H9 (cell line): ENCODE data around the gene ZBTB20. TPM values are rescaled to one million over a fixed set of nuclear protein-coding genes. Genes with fewer than 3 reads are reported as not detected.

Experiments used
- DNase-seq: peaks from one replicate; pipeline ENCODE4 v3.0.0-alpha.2; 2017
- H2AFZ ChIP-seq: one replicate; pipeline ENCODE4 v1.6.1; 2013; ENCODE audit warnings: mild to moderate bottlenecking, low read length, control low read depth, moderate library complexity
- H2AK5ac ChIP-seq: 2 replicates; pipeline ENCODE4 v1.6.1; 2013; ENCODE audit warnings: low read length, control low read depth, mixed read lengths; ENCODE audit not compliant: insufficient read length
- H2BK120ac ChIP-seq: one replicate; pipeline ENCODE4 v1.6.1; 2013; ENCODE audit warnings: low read depth, mild to moderate bottlenecking, low read length, control low read depth, inconsistent platforms; ENCODE audit not compliant: poor library complexity, severe bottlenecking
- H2BK12ac ChIP-seq: 2 replicates; pipeline ENCODE4 v1.6.1; 2013; ENCODE audit warnings: low read length, control low read depth, mixed read lengths, low read depth; ENCODE audit not compliant: insufficient read length
- H2BK15ac ChIP-seq: 2 replicates; pipeline ENCODE4 v1.6.1; 2013; ENCODE audit warnings: low read depth, low read length, control low read depth
- H2BK20ac ChIP-seq: one replicate; pipeline ENCODE4 v1.6.1; 2013; ENCODE audit warnings: low read depth, mild to moderate bottlenecking, low read length, control low read depth, inconsistent platforms; ENCODE audit not compliant: poor library complexity, severe bottlenecking
- H2BK5ac ChIP-seq: 2 replicates; pipeline ENCODE4 v1.6.1; 2013; ENCODE audit warnings: low read length, control low read depth, mixed read lengths; ENCODE audit not compliant: insufficient read length
- H3K14ac ChIP-seq: 2 replicates; pipeline ENCODE4 v1.6.1; 2013; ENCODE audit warnings: low read length, control low read depth; ENCODE audit not compliant: insufficient read depth
- H3K18ac ChIP-seq: 2 replicates; pipeline ENCODE4 v1.6.1; 2013; ENCODE audit warnings: low read depth, mild to moderate bottlenecking, mixed read lengths, low read length, control low read depth; ENCODE audit not compliant: insufficient read length
- H3K23ac ChIP-seq: 2 replicates; pipeline ENCODE4 v1.6.1; 2013; ENCODE audit warnings: low read length, control low read depth, mixed read lengths, low read depth; ENCODE audit not compliant: insufficient read length
- H3K23me2 ChIP-seq: 2 replicates; pipeline ENCODE4 v1.6.1; 2013; ENCODE audit warnings: low read depth, mild to moderate bottlenecking, mixed read lengths, low read length, control low read depth; ENCODE audit not compliant: insufficient read length, poor library complexity, severe bottlenecking
- H3K27ac ChIP-seq: 2 replicates; pipeline ENCODE4 v1.5.1; 2013; ENCODE audit warnings: low read length, control low read depth, mixed read lengths, low read depth; ENCODE audit not compliant: insufficient read length
- H3K27me3 ChIP-seq: 2 replicates; pipeline ENCODE4 v1.6.1; 2013; ENCODE audit warnings: low read length, control low read depth, inconsistent platforms; ENCODE audit not compliant: insufficient read depth
- H3K4ac ChIP-seq: 2 replicates; pipeline ENCODE4 v1.6.1; 2013; ENCODE audit warnings: low read depth, mild to moderate bottlenecking, control low read depth, inconsistent platforms, low read length, moderate library complexity
- H3K4me1 ChIP-seq: 2 replicates; pipeline ENCODE4 v1.6.1; 2013; ENCODE audit warnings: low read length, control low read depth, inconsistent platforms; ENCODE audit not compliant: insufficient read depth
- H3K4me2 ChIP-seq: 2 replicates; pipeline ENCODE4 v1.6.1; 2013; ENCODE audit warnings: low read length, control low read depth, mixed read lengths; ENCODE audit not compliant: insufficient read length, insufficient read depth
- H3K56ac ChIP-seq: 2 replicates; pipeline ENCODE4 v1.6.1; 2013; ENCODE audit warnings: low read depth, mild to moderate bottlenecking, mixed read lengths, low read length, control low read depth; ENCODE audit not compliant: insufficient read length
- H3K79me1 ChIP-seq: 2 replicates; pipeline ENCODE4 v1.6.1; 2013; ENCODE audit warnings: low read depth, mild to moderate bottlenecking, moderate library complexity, low read length, control low read depth, inconsistent platforms; ENCODE audit not compliant: insufficient read depth, poor library complexity, severe bottlenecking
- H3K79me2 ChIP-seq: 2 replicates; pipeline ENCODE4 v1.6.1; 2013; ENCODE audit warnings: low read length, control low read depth, inconsistent platforms; ENCODE audit not compliant: insufficient read depth
- H3K9ac ChIP-seq: 2 replicates; pipeline ENCODE4 v1.6.1; 2013; ENCODE audit warnings: low read length, control low read depth, mixed read lengths; ENCODE audit not compliant: insufficient read length; ENCODE audit errors: extremely low read depth
- H3K9me3 ChIP-seq: one replicate; pipeline ENCODE4 v1.6.1; 2013; ENCODE audit warnings: low read depth, low read length, inconsistent platforms; ENCODE audit not compliant: control insufficient read depth
- H3T11ph ChIP-seq: one replicate; pipeline ENCODE4 v1.6.1; 2013; ENCODE audit warnings: mild to moderate bottlenecking, low read length, control low read depth, inconsistent platforms
- H4K20me1 ChIP-seq: one replicate; pipeline ENCODE4 v1.6.1; 2013; ENCODE audit not compliant: control insufficient read depth, insufficient read length, insufficient read depth
- H4K5ac ChIP-seq: 2 replicates; pipeline ENCODE4 v1.6.1; 2013; ENCODE audit warnings: low read depth, mild to moderate bottlenecking, mixed read lengths, low read length, control low read depth; ENCODE audit not compliant: insufficient read length
- H4K8ac ChIP-seq: replicated peaks from 2 replicates; pipeline ENCODE4 v1.6.1; 2013; ENCODE audit warnings: low read length, control low read depth, mixed read lengths, low read depth; ENCODE audit not compliant: insufficient read length
- H4K91ac ChIP-seq: 2 replicates; pipeline ENCODE4 v1.6.1; 2013; ENCODE audit warnings: low read depth, mild to moderate bottlenecking, moderate library complexity, mixed read lengths, low read length, control low read depth; ENCODE audit not compliant: insufficient read length
- H3K27ac Mint-ChIP-seq, 3 experiments: 2 replicates in 2 of 3; 3 replicates in 1 of 3; pipeline ENCODE4 v1.8.0; 2020 to 2021; ENCODE audit warnings: mixed read lengths in 3 of 3, mild to moderate bottlenecking in 1 of 3, moderate library complexity in 1 of 3
- H3K27me3 Mint-ChIP-seq: 2 replicates; pipeline ENCODE4 v1.8.0; 2021; ENCODE audit warnings: low read depth, mild to moderate bottlenecking, moderate library complexity, mixed read lengths
- H3K36me3 Mint-ChIP-seq, 3 experiments: 2 replicates in 2 of 3; 3 replicates in 1 of 3; pipeline ENCODE4 v1.8.0; 2020 to 2021; ENCODE audit warnings: low read depth in 3 of 3, mixed read lengths in 3 of 3; ENCODE audit not compliant: insufficient read depth in 1 of 3
- H3K4me1 Mint-ChIP-seq, 2 experiments: 2 replicates each; pipeline ENCODE4 v1.8.0; 2020; ENCODE audit warnings: mixed read lengths in 2 of 2
- H3K4me3 Mint-ChIP-seq, 2 experiments: 2 replicates in 1 of 2; 3 replicates in 1 of 2; pipeline ENCODE4 v1.8.0; 2020 to 2021; ENCODE audit warnings: mild to moderate bottlenecking in 2 of 2, mixed read lengths in 2 of 2, moderate library complexity in 1 of 2
- H3K9me3 Mint-ChIP-seq, 2 experiments: 2 replicates in 1 of 2; 3 replicates in 1 of 2; pipeline ENCODE4 v1.8.0; 2020; ENCODE audit warnings: mild to moderate bottlenecking in 2 of 2, mixed read lengths in 2 of 2, moderate library complexity in 1 of 2
- WGBS: extraction: QIAGEN DNeasy Blood & Tissue Kit; methylation state at CpG from one replicate; pipeline ENCODE4 v1.1.7; 2013; ENCODE audit warnings: missing lambda C conversion rate, low lambda C conversion rate, mixed read lengths; ENCODE audit not compliant: insufficient read length; ENCODE audit errors: extremely low coverage; 5-methylcytosine and 5-hydroxymethylcytosine counted together
- total RNA-seq: library from RNA; stranded (reverse); gene quantifications from 2 replicates; pipeline ENCODE4 v1.2.1, GENCODE V29; 2021
- TF ChIP-seq, protein P1 (sequence below): fragments of 200-600 bp; sonication (generic); conservative IDR thresholded peaks from 3 replicates; pipeline ENCODE4 v1.8.0; 2021; ENCODE audit warnings: antibody characterized with exemption, mild to moderate bottlenecking

Gene ZBTB20
- total RNA-seq, 1 experiment from 2014 or later = 0.70 TPM

DNA sequence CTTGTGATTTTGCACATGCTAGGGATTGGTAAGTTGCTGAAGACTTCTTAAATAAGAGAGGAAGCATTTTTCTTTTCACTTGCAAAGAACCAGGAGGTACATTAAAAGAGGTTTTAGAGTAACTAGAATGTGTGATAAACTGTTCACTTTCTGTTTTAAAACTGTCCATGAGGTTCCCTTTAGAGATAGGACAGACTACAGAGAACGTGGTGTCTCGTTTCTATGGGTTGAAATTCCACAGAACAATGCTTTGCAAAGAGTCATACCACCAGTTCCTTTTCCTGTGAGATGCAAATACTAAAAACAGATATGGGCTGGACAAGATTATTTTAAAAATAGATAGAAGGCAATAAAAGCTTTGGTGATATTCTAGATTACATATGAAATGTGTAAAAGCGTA lies 480.5 kb downstream of the ZBTB20 start:
- H3K79me2 ChIP-seq = no peaks in the 10 kb centered on the region
- H3K27ac Mint-ChIP-seq = no peak overlapping the region

More for the DNA sequence above, 480.5 kb downstream of the ZBTB20 start:
- no peaks in the 10 kb centered on the region; a peak in 2 of 5 replicates for H3K9me3 Mint-ChIP-seq
- H2BK120ac ChIP-seq = no peak overlapping the region
- H3K14ac ChIP-seq = no peak overlapping the region
- no peak overlapping the region for H2BK12ac ChIP-seq
- H2BK5ac ChIP-seq = no peak overlapping the region
- no peak overlapping the region for H3K27ac ChIP-seq
- H3K9ac ChIP-seq = no peak overlapping the region
- H2BK20ac ChIP-seq = no peak overlapping the region
- TF ChIP-seq, protein P1, sequence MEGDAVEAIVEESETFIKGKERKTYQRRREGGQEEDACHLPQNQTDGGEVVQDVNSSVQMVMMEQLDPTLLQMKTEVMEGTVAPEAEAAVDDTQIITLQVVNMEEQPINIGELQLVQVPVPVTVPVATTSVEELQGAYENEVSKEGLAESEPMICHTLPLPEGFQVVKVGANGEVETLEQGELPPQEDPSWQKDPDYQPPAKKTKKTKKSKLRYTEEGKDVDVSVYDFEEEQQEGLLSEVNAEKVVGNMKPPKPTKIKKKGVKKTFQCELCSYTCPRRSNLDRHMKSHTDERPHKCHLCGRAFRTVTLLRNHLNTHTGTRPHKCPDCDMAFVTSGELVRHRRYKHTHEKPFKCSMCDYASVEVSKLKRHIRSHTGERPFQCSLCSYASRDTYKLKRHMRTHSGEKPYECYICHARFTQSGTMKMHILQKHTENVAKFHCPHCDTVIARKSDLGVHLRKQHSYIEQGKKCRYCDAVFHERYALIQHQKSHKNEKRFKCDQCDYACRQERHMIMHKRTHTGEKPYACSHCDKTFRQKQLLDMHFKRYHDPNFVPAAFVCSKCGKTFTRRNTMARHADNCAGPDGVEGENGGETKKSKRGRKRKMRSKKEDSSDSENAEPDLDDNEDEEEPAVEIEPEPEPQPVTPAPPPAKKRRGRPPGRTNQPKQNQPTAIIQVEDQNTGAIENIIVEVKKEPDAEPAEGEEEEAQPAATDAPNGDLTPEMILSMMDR = no peak
- no peak for DNase-seq
- H2AFZ ChIP-seq = no peak overlapping the region
- H3K18ac ChIP-seq = no peak overlapping the region
- no peak overlapping the region for H3K56ac ChIP-seq
- no peak overlapping the region for H2BK15ac ChIP-seq
- no peaks in the 10 kb centered on the region for H3K23me2 ChIP-seq
- H3K4me2 ChIP-seq = no peak overlapping the region
- H3K23ac ChIP-seq = no peak overlapping the region
- no peaks in the 10 kb centered on the region for H3K79me1 ChIP-seq
- H3K4me1 ChIP-seq = no peaks in the 10 kb centered on the region
- H4K91ac ChIP-seq = no peak overlapping the region
- H3K4me3 Mint-ChIP-seq = no peak overlapping the region
- H3T11ph ChIP-seq = no peak overlapping the region
- no peak overlapping the region for H3K4ac ChIP-seq
- H3K9me3 ChIP-seq = no peaks in the 10 kb centered on the region
- no CpG with 5 or more reads among the region's 3 CpGs for WGBS
- H4K5ac ChIP-seq = no peak overlapping the region
- no peaks in the 10 kb centered on the region for H3K36me3 Mint-ChIP-seq
- H4K20me1 ChIP-seq = no peaks in the 10 kb centered on the region
- H2AK5ac ChIP-seq = no peak overlapping the region
- H4K8ac ChIP-seq = no peak overlapping the region
- H3K27me3 Mint-ChIP-seq = no peaks in the 10 kb centered on the region
- H3K4me1 Mint-ChIP-seq = peaks cover 8% of the 10 kb centered on the region in 2 experiments
- no peaks in the 10 kb centered on the region for H3K27me3 ChIP-seq
